H1 (cell line): ENCODE measurements around the gene HAO2.

Experiments used
- CEBPB ChIP-seq: IDR thresholded peaks from 2 replicates; pipeline ENCODE4 v1.6.1; 2012; ENCODE audit warnings: low read depth, low read length
- CTCF ChIP-seq, 3 experiments: IDR thresholded peaks; 1 replicate in 2 of 3; 2 replicates in 1 of 3; pipeline versions ENCODE4 v1.5.1 to v1.6.1; 2011; ENCODE audit warnings: low read length in 3 of 3, mild to moderate bottlenecking in 3 of 3, inconsistent platforms in 2 of 3, low read depth in 1 of 3, moderate library complexity in 1 of 3; ENCODE audit not compliant: insufficient read depth in 1 of 3; ENCODE audit errors: control extremely low read depth in 1 of 3
- E2F6 ChIP-seq: IDR thresholded peaks from 2 replicates; pipeline ENCODE4 v1.6.1; 2012; ENCODE audit warnings: inconsistent platforms
- EP300 ChIP-seq, 2 experiments: IDR thresholded peaks; 1 replicate in 1 of 2; 2 replicates in 1 of 2; pipeline ENCODE4 v1.6.1; 2011 to 2012; ENCODE audit warnings: low read depth in 2 of 2, low read length in 2 of 2, mild to moderate bottlenecking in 2 of 2, borderline replicate concordance in 1 of 2, inconsistent platforms in 1 of 2, moderate library complexity in 1 of 2
- EZH2 ChIP-seq: fragments of 200-600 bp; sonication (generic); IDR thresholded peaks from 2 replicates; pipeline ENCODE4 v1.7.1; 2012; ENCODE audit warnings: low read depth, mild to moderate bottlenecking, moderate library complexity, low read length, inconsistent platforms; ENCODE audit not compliant: severe bottlenecking
- JUND ChIP-seq: IDR thresholded peaks from 2 replicates; pipeline ENCODE4 v1.6.1; 2011; ENCODE audit warnings: mild to moderate bottlenecking, improper control_type of control experiment, low read length
- MAX ChIP-seq: IDR thresholded peaks from 2 replicates; pipeline ENCODE4 v1.6.1; 2012; ENCODE audit warnings: inconsistent platforms
- POLR2A ChIP-seq, 2 experiments: IDR thresholded peaks; 1 replicate in 1 of 2; 2 replicates in 1 of 2; pipeline ENCODE4 v1.6.1; 2011; ENCODE audit warnings: low read depth in 2 of 2, low read length in 2 of 2, mild to moderate bottlenecking in 2 of 2; ENCODE audit errors: control extremely low read depth in 1 of 2
- SIX5 ChIP-seq: IDR thresholded peaks from 2 replicates; pipeline ENCODE4 v1.6.1; 2011; ENCODE audit warnings: mild to moderate bottlenecking, low read depth, low read length
- SP1 ChIP-seq: IDR thresholded peaks from 2 replicates; pipeline ENCODE4 v1.6.1; 2011; ENCODE audit warnings: low read depth, low read length
- SUZ12 ChIP-seq: fragments of 200-600 bp; sonication (generic); IDR thresholded peaks from 2 replicates; pipeline ENCODE4 v1.6.1; 2012; ENCODE audit warnings: mild to moderate bottlenecking, inconsistent platforms, low read length, moderate library complexity, mixed read lengths
- TAF1 ChIP-seq: IDR thresholded peaks from 2 replicates; pipeline ENCODE4 v1.6.1; 2011; ENCODE audit warnings: mild to moderate bottlenecking, low read depth, low read length
- TEAD4 ChIP-seq: IDR thresholded peaks from 2 replicates; pipeline ENCODE4 v1.6.1; 2012; ENCODE audit warnings: low read depth, low read length, inconsistent platforms, mixed read lengths

GRCh38 chr1:119390526-119390925 is 21.9 kb downstream of the HAO2 start:
- TF ChIP-seq CTCF (IDR thresholded peaks at IDR 0.05; ENCODE audit: control extremely low read depth in 1 of 3, insufficient read depth in 1 of 3, low read depth in 1 of 3, low read length in 3 of 3): no peak
- TF ChIP-seq TEAD4: no peak
- TF ChIP-seq POLR2A (IDR thresholded peaks at IDR 0.05; ENCODE audit: control extremely low read depth in 1 of 2, low read depth in 2 of 2, low read length in 2 of 2): no peak
- TF ChIP-seq EZH2: no peak
- no peak for TF ChIP-seq TAF1
- TF ChIP-seq JUND: no peak
- TF ChIP-seq CEBPB: no peak
- TF ChIP-seq EP300 (IDR thresholded peaks at IDR 0.05; ENCODE audit: borderline replicate concordance in 1 of 2, low read depth in 2 of 2, low read length in 2 of 2): no peak
- no peak for TF ChIP-seq SUZ12
- TF ChIP-seq SIX5: no peak
- no peak for TF ChIP-seq E2F6
- no peak for TF ChIP-seq SP1
- TF ChIP-seq MAX: no peak
